Activated T-cell treated with anti-CD3 and anti-CD28 coated beads for 4 hours (primary cell): ENCODE results near the gene EHD1.

Source experiments
- DNase-seq: peaks from one replicate; pipeline ENCODE4 v3.0.0-alpha.2; 2020

EHD1 gene

DNA sequence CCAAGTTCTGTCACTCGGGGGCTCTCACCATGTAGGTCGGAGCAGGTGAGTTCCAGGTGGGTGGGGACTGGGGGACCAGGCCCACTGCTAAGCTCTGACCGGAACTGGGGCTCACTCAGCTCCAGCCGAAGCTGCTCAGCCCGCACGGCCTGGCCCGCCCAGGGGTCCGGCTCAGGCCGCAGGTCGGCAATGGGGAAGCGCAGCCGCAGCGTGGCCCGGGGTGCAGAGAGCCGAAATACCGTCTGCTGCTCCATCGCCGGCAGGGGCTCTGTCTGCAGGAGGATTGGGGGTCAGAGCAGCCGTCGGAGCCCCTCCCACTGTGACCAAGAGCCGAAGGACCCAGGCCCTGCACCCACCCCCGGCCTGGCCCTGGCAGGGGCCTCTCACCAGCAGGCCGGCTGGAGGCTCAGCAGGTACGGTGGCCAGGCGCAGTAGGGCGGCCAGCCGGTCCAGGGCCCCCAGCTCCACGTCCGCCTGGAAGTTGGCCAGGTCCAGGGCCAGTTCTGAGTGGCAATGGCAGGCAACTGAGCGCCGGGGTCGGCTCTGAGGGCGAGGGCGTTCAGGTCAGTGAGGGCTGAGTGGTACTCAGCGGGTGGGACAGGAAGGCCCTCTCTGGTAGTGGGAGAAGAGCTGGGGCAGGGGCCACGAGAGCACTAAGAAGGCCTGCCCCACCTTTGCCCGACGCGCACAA, 31.4 kb upstream of the EHD1 start:
- DNase-seq: no peak

- DNase-seq: no peak
These were observed 30.3 kb upstream of the EHD1 start for GRCh38 chr11:64908766-64909165.

DNA sequence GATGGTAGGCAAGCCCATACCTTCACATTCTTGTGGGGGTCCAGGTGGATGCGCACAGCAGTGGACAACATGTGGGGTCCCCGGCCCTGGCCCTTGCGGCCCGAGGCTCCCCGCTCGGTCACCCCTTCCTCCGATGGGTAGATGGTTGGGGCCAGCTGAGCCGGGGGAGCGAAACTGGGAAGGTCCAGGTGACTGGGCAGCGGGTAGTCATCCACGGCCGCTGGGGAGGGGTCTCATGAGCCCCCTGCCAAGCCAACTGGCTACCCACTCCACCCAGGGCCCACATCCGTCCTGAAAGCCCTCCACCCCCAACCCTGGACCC, 27.9 kb upstream of the EHD1 start:
- no peak for DNase-seq

DNA sequence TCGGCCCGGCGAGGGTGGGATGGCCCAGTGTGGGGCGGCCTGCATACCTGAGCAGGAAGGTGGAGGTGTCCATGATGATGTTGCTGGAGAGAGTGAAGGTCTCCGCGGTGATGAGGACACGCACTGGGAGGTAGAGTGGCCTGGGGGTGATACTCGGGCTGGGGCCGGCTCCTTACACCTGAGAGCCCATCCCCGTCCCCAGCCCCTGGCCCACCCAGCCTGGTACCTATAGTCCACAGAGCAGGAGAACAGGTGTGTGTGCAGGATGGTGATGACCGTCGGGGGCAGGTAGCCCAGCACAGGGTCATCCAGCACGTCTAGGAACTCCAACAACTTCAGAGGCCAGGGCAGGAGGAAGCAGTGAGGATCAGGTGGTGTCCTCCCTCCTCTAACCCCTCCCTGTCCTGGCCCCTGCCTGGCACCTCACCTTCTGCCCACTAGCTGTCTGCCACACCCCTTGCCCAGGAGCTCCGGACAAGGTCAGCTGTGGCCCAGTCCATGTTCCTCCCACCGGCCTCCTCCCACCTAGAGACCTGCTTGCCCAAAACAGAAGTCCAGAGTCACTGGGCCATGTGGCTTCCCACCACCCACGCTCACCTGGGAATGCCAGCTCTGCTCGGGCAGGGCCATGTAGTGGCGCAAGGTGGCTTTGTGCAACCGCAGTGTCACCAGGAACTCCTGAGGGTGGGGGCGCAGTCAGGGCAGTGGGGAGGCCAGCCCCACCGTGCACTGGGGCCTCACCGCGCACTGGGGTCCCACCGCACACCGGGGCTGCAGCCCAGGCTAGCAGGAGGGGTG, 27.3 kb upstream of the EHD1 start:
- DNase-seq: no peak

DNA sequence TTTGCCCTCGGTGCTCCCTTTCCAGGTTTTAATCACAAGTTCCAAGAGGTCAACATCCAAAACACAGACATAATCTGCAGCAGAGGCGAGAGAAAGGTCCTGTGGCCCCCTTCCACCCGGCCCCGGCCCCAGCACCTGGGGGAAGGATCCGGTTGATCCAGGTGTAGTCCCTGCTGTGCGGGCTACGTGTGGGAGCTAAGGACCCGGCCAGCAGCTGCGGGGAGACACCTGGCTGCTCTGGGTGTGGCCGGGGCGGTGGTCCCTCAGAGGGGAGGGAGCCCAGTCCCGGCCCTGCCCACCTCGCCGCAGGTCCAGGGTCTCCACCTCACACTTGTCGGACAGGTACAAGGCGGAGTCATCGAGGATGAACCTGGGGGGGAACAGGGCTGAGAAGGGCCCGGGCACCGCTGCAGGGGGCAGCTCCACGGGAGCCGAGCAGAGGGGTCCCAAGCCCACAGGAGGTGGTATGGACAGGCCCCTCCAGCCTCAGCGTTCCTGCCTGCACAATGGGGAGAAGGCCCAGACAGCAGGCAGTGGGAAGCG, 24.9 kb upstream of the EHD1 start:
- no peak for DNase-seq

DNA sequence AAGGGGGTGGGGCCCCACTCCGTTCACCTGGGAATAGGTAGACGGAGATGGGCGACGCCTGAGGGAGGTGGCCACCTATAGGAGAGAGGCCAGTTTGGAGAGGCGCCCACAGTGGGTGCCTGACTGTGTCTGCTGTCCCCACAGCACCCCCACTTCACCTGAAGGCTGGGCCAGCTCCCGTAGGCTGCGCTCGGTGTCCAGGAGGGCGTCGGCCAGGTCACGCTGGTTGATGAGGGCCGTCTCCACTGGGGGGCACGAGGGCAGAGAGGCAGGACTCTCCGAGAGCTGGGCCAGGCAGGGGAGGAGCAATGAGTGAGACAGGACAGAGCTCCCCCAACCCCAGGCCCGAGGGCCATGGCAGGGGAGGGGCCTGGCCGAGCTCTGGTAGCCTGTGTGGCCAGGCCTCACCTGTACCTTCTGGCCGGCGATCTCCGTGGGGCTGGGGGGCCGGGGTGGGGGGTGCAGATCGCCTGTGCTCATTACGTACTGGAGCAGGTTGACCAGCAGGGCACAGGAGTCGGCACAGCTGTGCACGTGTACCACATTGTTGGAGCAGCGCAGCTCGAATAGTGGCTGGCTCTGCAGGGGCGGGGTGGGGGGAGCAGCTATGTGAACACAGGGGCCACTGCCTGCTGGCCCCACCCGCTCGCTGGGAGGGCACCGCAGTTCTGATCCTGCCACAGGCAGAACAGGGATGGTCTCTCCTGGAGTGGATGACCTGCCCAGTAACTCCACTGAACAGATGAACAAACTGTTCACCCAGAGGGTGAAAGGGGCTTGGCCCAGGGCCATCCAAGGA, 23.9 kb upstream of the EHD1 start:
- DNase-seq: no peak

- no peak for DNase-seq
These were observed 22.4 kb upstream of the EHD1 start for GRCh38 chr11:64900774-64901173.

DNA sequence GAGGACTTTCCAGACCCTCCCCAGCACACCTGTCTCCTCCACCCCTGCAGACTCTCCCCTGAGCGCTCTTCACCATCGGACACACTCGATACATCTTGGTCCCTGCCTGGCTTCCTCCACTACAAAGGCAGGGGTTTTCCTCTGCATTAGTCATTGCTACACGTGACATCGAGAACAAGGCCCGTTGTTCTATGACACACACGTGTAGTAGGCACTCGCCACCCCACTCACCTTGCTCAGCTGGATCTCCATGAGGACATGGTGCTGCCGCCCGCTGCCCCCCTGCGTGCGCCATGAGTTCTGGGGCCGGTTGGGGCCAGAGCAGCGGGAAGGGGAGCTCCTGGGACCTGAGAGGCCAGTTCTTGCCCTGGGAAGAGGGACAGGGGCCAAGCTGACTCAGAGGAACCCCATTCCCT, 21.9 kb upstream of the EHD1 start:
- peak; percentile 59 for DNase-seq

- no peak for DNase-seq
These were observed 20.1 kb upstream of the EHD1 start for GRCh38 chr11:64898541-64898940.

DNA sequence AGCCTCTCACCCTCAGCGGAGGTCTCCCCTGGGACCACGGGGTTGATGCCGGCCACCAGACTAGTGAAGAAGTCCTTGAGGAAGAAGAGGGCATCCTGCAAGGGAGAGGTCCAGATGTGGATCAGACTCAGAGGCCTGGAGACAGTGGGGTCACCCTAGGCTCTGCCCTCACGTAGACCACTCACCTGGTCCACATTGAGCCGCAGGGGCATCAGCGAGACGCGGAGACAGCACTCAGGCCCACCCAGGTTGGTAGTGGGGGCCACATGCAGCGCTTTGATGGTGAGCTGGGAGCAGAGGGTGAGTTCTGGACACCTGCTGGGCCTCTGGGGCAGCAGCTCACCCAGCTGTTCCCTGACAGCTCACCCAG, 19.6 kb upstream of the EHD1 start:
- no peak for DNase-seq

GRCh38 chr11:64897381-64898075, 19.1 kb upstream of the EHD1 start:
- no peak for DNase-seq

- DNase-seq: no peak
These were observed 18.1 kb upstream of the EHD1 start for GRCh38 chr11:64896448-64897022.

- no peak for DNase-seq
These were observed 16.5 kb upstream of the EHD1 start for GRCh38 chr11:64894812-64895452.

- peak; percentile 87 for DNase-seq
These were observed 15.8 kb upstream of the EHD1 start for GRCh38 chr11:64894070-64894811.

DNA sequence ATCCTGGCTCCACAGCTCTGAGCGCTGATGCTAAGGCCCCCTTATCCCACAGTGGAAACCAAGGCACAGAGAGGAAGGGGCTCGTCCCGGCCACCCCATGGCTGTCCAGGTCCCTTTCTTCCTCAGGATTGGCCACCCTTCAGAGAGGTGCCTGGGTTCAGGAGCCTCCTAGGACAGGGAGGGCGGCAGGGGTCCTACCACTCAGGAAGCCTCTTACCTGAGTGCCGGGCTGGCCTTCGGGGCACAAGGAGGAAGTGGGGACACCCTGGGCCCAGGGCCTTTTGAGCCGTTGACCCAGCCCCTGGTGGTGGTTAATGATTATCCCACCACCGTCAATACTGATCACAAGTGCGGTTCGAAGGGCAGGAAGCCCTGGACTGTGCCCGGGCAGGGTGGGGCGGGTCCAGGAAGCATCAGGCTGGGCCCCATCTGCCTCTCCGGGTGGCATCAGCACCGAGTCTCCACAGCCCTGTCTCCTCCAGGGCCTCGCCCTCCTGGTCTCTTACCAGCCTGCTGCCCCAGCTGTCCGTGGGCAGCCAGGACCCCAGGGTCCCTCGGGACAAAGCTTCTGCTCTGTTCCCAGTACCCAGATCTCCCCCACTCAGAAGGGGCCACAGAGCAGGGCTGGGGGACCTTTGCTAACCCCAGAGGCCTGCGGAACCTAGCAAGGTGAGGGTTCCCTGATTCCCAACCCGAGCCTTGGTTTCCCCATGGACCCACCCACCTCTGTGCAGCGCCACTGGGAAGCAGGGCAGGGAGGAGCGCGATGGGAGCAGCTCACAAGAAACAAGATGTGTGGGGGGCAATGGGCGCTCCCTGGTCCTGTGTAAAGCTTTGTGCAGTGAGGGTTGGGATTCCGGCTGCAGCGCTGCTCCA, 15.0 kb upstream of the EHD1 start:
- DNase-seq: no peak

GRCh38 chr11:64892838-64893193, 14.4 kb upstream of the EHD1 start:
- DNase-seq: no peak

- DNase-seq: no peak
These were observed 14.0 kb upstream of the EHD1 start for GRCh38 chr11:64892411-64892831.

DNA sequence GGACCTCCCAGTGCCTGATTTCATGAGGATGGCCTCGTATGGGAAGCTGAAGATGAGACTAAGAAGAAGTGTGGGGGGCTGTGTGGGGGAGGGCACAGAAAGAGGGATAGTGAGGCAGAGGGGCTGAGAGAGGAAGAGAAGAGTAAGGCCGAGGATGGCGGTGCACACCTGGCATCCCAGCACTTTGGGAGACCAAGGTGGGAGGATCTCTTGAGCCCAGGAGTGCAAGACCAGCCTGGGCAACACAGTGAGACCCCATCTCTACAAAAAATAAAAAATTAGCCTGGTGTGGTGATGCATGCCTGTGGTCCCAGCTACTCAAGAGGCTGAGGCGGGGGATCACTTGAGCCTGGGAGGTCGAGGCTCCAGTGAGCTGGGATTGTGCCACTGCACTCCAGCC, 13.5 kb upstream of the EHD1 start:
- DNase-seq: no peak

DNA sequence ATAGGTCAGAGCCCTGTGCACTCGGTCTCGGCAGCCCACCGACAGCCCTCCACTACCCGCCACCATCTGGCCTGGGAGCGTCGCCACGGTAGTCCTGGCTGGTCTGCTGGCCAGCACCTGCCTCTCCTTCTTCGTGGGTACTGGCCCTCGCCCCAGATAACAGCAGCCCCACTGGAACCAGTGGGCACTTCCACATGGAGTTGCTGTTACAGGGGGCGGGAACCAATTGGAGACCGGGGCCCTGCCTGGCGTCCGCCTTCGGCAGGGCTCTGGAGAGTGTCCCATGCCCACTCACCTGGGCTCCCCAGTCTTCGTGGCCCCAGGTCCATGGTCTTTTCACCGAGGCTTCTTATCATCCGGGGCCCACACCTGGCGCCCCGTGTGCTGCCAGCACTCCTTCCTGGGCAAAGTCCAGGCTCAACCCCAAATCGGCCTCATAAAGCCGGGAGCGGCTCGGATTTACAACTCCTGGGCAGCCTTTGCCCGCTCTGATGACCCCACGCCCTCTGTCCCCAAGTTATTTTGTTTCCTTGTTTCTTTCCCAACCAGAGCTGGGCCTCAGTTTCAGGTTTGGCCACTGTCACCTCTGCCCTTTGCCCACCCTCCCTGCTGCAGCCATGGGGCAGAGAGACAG, 12.9 kb upstream of the EHD1 start:
- no peak for DNase-seq

GRCh38 chr11:64890522-64890939, 12.1 kb upstream of the EHD1 start:
- DNase-seq: no peak
